OCI-LY7 (cell line): ENCODE measurements around the gene ALDH1B1.

Experiments
- EZH2phosphoT487 ChIP-seq: fragments of 200-600 bp; sonication (generic); IDR thresholded peaks from 2 replicates; pipeline ENCODE4 v1.6.1; 2018; ENCODE audit warnings: low read depth, borderline replicate concordance, mild to moderate bottlenecking, mixed run types, antibody characterized with exemption, low read length, moderate library complexity, mixed read lengths
- TF ChIP-seq, protein P1 (sequence below): fragments of 200-600 bp; sonication (generic); conservative IDR thresholded peaks from 2 replicates; pipeline ENCODE4 v1.5.1; 2014; ENCODE audit warnings: mild to moderate bottlenecking, antibody characterized with exemption, low read length, moderate library complexity, mixed read lengths

GRCh38 chr9:38355517-38356120 is 36.9 kb upstream of the ALDH1B1 start:
- TF ChIP-seq, protein P1, sequence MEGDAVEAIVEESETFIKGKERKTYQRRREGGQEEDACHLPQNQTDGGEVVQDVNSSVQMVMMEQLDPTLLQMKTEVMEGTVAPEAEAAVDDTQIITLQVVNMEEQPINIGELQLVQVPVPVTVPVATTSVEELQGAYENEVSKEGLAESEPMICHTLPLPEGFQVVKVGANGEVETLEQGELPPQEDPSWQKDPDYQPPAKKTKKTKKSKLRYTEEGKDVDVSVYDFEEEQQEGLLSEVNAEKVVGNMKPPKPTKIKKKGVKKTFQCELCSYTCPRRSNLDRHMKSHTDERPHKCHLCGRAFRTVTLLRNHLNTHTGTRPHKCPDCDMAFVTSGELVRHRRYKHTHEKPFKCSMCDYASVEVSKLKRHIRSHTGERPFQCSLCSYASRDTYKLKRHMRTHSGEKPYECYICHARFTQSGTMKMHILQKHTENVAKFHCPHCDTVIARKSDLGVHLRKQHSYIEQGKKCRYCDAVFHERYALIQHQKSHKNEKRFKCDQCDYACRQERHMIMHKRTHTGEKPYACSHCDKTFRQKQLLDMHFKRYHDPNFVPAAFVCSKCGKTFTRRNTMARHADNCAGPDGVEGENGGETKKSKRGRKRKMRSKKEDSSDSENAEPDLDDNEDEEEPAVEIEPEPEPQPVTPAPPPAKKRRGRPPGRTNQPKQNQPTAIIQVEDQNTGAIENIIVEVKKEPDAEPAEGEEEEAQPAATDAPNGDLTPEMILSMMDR = no peak
- TF ChIP-seq EZH2phosphoT487 = no peak
